ENCODE results near the gene EPB41L5.

DNA sequence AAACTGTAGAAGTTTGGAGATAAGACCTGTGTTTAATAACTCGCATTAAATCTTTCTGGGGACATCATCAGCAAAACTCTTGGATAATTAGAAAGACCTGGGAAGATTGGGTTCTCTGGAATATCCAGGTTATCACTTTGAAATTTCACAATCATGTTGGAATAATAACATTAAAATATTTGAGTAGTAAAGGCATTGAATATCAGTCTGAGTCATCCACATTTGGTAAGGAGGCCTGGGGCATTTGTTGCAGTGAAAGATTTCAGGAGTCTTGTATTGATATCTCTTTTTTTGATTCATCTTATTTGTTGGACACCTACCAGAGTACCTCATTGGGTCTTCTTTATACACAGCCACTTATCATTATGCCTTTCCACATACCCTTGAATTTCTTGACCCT is 95.9 kb downstream of the EPB41L5 start:
- TF ChIP-seq, protein P1, sequence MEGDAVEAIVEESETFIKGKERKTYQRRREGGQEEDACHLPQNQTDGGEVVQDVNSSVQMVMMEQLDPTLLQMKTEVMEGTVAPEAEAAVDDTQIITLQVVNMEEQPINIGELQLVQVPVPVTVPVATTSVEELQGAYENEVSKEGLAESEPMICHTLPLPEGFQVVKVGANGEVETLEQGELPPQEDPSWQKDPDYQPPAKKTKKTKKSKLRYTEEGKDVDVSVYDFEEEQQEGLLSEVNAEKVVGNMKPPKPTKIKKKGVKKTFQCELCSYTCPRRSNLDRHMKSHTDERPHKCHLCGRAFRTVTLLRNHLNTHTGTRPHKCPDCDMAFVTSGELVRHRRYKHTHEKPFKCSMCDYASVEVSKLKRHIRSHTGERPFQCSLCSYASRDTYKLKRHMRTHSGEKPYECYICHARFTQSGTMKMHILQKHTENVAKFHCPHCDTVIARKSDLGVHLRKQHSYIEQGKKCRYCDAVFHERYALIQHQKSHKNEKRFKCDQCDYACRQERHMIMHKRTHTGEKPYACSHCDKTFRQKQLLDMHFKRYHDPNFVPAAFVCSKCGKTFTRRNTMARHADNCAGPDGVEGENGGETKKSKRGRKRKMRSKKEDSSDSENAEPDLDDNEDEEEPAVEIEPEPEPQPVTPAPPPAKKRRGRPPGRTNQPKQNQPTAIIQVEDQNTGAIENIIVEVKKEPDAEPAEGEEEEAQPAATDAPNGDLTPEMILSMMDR (IDR thresholded peaks at IDR 0.05), result no peak
- TF ChIP-seq EZH2 (IDR thresholded peaks at IDR 0.05), result no peak
